Cortex of kidney (tissue), 1 donor: Measurements from ENCODE around the gene ANXA4.
"Not testable (repeated sequence)": the region's sequence is repeated elsewhere in the genome, so short reads cannot be mapped to it uniquely, and the experiment has no call there.

Experiments
- DNase-seq: peaks from one replicate; lab custom pipeline; 2025; lab: John Stamatoyannopoulos, UW

ANXA4 gene

DNA sequence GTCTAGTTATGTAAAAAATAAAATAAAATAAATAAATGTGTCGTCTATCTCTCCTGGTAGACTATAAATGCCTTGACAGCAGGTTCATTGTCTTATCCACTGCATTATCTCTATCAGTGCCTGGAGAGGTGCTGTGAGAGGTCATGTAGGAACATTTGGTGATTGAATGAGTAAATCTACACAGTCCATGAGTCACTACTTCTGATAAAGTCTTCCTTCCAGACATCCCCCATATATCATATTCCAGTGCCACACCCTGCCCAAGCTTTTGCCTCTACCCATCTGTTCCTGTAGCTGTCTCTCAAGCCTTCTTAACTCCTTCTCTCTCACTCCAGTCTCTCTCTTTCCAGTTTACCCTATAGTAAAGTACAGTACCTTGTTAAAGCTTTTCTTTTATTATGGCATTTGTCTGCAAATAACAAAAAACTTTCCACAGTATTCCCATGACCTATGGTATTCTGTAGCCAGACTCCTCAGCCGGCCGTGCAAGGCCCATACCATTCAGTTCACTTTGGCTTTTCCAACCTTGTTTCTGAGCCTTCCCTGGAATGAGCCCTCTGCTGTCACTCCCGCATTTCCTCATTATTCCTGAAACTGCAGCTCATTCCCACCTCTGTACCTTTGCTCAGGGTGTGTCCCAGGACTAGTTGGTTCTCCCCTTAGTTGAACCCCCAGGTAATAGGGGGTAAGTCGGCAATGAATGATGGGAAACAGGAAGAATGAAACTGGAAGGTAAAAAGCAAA lies 37.5 kb downstream of the ANXA4 start:
- DNase-seq, result no peak

DNA sequence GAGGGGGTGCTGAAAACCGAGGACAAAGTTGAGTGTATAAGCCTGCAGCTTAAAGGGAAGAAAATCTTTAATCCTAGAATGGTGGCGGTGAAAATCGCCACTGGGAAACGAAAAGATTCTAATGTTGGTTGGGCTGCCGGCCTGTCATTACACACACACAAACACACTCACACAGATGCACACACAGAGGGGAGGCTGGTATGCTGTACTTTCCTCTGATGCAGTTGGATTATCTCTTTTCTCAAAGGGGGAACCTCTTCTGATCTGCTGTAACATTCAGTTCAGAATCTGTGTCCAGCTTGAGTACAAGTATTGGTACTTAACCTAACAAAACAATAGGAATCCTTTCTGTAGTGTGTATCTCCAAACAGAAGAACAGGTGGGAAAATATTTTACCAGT lies 39.0 kb downstream of the ANXA4 start:
- no peak for DNase-seq

DNA sequence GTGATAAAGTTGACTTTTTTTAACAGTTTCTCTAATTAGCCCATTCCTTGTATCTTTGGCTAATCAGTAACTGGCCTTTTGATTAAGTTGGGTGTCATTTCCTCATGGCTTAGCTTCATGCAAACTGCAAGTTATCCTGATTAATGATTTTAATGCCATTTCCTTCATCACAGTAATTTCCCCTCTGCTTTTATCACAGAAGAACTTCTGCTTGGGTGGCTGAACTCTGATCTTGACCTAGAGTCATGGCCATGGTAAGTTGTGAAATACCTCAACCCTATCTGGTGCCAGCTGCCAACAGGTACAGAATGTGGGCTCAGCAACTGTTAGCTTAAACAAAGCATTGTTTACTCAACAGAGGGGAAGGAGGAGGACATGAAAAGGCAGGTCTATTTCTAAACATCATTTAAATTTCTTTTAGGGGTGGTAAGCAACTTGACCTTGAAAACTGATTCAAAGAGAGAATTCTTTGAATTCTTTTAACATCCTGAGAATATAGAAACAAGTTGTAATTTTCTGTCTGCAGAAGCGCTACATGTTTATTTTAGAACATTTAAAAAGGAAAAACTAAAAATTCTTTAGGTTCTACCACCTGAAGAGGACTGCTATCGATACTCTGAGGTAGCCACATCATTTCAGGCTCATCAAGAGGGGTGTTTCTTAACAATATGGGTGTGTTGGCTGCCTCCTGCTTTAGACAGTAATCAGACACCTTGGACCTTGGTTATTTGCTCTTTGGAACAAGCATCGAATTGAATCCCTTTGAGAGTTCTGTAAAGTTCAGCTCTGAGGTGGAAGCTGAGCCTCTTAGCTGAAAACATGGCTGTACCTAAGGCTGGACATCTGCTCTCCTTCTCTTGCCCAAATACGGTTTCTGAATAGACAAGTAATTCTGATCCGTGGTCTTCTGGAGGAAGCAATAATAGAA lies 39.7 kb downstream of the ANXA4 start:
- no peak for DNase-seq

DNA sequence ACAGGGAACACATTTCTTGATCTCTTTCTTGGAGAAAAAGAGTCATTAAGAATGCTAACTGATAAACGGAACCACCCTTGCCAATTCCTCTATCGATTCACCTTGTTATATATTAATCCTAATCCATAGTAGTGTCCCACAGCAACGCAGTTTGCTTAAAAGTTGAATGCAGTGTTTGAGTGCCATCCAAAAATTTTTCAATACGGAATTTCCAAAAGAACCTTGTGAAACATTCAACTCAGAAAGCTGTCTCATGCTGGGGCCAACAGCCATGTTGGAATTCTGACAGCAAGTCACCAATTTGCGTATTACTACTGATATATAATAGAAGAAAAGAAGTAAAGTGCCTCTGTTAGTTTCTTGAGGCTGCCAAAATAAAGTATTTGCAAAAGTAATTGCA lies 42.3 kb downstream of the ANXA4 start:
- no peak for DNase-seq

DNA sequence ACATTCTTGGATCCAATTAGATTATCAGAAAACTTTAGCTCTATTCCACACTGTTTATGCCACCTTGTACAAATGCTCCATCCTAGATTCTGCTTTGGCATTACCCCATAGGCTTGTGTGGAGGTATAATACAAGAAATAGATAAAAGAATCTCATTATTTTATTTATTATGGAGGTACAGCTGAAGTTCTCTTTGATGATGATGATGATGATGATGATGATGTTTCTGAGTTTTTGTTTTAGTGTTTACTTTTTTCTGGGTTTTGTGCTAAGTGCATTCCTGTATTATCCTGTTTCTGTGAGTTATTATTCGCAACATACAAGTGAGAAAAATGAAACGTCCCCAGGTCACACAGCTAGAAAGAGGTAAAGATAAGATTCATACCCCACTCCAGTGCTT lies 43.4 kb downstream of the ANXA4 start:
- DNase-seq, result no peak

DNA sequence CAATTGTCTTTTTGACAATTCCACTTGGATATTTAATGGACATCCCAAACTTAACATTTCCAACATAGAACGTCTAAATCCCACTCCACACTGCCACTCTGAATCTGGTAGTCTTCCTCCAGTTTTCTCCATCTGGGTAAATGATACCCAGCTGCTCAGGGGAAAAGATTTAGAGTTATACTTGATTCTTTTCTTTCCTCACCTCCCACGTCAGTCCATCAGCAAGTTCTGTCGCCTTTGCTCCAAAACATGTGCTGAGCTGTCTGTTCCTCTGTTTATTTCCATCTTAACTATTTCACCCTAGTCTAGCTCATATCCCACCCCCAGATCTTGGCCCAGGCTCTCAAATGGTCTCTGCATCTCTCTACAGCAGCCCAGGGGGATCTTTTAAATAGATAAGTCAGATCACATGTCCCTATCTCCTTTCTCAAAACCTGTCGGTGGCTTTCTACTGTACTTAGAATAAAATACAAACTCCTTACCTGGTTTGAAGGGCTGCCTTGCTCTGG lies 44.2 kb downstream of the ANXA4 start:
- DNase-seq, result no peak

DNA sequence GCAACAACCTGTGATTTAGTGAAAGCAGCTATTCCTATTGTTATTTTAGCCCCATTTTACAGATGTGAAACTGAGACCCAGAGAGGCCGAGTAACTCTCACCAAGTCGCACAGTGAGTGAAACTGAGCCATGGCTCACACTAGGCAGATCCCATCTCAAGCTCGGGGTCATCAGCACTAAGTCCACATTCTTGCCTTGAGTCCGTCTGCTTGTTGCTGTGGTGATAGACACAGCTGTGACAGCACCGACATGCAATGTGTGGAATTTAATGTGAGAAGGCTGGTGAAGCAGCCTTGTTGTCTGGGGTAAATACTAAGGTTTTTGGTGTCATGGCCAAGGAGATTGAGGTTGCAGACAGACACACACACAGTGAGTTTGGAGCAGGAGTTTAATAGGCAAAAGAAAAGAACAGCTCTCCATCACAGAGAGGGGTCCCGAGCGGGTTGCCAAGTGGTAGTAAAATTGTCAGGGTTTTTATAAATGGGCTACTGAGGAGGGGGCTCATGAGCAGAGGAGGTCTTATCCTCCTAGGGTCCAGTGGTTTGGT lies 47.3 kb downstream of the ANXA4 start:
- no peak for DNase-seq

DNA sequence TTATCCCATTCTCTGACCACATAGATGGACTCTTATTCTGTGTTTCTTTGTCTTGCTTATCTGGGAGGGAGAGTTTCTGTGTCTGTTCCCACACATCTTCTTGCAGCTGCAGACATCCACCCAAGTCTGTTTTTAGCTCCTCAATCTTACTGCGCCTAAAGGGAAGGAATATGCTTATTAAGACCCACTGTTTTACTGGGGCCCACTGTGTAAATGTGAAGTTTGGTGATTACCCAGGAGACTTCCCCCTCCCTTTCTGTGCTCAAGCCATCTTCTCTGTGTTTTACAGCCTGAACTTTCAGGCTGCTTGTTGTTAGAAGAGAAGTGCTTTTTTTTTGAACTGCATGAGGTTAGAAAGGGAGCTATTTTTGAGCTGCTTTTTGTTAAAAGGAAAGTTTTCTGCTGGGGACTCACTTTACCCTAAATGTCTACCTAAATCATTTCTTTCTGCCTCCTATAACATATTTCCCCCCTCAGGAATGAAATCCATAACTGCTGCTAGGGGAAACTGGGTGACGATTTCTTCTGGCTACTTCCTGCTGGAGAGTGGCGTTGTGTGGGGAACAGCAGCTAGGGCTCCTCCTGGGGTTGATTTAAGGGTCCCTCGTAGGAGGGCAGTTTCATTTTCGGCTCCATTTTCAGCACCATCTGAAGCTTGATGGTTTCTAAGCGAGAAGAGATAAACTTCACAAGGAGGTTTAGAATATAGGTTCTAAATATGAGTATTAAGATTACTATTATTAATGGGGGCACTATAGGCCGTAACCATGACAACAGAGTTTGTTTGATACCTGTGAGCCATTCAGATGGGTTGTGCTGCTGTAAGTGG lies 48.1 kb downstream of the ANXA4 start:
- DNase-seq, result no peak

DNA sequence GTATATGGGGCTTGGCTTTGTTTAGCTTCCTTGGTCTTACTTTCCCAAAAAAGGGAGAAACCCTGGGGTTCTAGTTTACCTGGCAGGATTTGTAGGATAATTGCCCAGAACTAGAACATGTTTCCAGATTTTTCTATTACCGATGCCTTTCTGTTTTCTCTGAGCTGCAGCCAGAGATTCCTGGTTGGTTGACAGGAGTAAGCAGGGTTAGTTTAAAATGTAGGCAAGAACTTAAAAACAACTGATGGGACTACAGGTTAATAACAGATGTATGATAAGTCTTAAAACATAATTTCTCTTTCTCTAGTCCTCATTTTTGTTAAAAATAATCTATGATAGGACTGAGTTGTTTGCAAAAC lies 48.6 kb downstream of the ANXA4 start:
- DNase-seq, result no peak

DNA sequence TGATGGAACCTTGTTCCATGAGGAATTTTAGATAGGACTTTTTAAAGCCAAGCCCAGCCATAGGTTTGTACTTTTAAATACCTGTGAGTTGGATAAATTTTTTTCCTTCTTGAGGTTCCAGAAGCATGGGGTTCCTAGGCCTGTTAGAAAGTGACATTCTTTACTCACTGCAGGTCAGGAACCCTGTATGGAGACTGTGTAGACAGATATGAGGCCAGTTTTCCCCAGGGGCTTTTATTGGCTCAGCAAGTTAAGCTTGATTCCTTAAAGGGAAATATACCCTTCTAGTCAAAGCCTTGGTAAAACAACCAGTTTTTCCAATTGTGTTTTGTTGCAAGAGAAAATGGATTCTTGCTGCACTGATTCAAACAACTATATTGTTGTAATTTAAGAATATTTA lies 49.1 kb downstream of the ANXA4 start:
- no peak for DNase-seq

DNA sequence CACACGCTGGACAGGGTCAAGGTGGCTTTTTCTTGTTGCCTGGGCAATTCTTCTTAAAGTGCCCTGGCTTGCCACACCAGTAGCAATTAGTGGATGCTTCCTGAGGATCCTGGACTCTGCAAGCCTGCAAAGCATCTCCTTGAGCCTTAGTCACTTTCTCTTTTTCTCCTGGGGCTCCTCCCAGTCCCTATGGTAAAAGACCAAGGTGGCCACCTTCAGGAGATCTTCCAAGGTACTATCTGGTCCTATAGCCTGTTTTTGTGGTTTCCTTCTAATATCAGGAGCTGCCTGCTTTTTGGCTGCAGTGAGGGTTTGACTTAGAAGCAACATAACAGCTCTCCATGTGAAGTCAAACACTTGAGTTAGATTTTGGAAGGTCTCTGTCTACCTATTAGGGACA lies 54.2 kb downstream of the ANXA4 start:
- no peak for DNase-seq

DNA sequence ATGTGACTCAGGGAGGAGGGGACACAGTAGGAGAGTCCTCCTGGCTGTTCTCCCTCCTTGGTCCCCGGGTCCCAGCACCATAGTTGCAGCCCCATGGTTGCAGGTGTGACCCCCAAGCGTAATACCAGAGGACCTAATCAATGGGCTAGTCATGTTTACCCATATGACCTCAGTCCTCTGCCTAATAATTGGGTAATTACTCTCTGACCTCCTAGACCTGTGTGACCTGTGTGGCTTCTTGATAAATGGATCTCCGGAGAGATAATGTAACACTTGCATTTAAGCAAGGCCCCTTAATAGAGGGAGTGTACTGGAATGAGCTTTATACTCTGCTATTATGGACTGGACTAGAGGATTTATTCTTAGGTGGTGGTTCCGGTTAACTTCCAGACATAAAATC lies 55.3 kb downstream of the ANXA4 start:
- no peak for DNase-seq

DNA sequence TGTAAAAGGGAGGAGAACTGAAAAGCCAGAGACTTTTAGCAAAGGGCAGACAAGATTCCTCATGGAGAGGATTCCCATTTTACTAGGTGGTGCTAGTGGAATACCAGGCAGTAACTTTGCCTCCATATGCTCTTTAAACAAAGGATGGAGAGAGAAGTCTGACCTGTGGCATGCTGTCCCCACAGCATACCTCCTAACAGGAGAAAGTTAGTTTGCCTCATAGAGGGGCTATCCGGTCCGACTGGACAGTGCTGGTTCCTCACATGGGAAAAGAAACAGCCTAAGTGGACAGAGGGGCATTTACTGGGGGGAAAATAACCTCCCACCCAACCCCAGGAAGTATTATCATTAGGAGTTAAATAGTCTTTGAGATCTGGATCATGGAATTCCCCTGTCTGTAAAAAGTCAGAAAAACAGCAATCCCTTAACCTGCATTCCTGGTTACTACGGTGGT lies 55.9 kb downstream of the ANXA4 start:
- no peak for DNase-seq

DNA sequence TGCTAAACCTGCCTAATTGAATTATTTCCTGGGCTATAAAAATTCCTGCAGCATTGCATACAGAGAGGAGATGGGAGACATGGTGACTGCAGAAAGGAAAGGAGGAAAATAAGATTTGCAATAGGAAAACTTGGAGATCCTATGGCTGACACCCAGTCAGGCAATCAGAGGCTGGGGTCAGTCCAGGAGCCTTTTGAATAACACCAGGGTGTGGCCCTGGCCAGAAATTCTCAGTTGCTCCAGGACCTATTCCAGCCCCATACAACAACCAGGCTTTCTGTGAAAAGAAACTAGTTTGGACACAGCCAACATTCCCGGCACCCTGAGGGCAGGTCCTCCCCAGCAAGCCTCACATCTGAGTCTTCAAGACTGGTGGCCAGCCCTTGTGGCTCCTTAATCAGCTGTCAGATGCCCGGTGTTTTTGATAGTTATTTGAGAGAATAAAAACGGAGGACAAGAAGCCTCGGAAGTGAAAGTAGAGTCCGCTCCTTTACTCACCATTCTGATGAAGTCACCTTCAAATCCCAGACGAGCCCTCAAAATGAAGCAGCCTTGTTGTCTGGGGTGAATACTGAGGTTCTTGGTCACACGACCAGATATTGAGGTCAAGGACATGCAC lies 56.5 kb downstream of the ANXA4 start:
- no peak for DNase-seq

DNA sequence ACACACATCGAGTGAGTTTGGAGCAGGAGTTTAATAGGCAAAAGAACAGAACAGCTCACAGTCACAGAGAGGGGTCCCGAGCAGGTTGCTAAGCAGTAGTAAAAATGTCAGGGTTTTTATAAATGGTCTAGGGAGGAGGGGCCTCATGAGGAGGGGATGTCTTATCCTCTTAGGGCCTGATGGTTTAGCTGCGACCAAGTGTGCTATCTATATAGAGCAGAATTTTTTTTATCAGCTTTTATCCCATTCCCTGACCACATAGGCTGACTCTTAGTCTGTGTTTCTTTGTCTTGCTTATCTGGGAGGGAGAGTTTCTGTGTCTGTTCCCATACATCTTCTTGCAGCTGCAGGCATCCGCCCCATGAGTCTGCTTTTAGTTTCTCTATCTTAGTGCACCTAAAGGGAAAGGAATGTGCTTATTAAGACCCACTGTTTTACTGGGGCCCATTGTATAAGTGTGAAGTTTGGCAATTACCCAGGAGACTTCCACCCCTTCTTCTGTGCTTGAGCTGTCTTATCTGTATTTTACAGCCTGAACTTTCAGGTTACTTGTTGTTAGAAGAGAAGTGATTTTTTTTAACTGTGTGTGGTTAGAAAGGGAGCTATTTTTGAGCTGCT lies 57.1 kb downstream of the ANXA4 start:
- DNase-seq, result no peak

DNA sequence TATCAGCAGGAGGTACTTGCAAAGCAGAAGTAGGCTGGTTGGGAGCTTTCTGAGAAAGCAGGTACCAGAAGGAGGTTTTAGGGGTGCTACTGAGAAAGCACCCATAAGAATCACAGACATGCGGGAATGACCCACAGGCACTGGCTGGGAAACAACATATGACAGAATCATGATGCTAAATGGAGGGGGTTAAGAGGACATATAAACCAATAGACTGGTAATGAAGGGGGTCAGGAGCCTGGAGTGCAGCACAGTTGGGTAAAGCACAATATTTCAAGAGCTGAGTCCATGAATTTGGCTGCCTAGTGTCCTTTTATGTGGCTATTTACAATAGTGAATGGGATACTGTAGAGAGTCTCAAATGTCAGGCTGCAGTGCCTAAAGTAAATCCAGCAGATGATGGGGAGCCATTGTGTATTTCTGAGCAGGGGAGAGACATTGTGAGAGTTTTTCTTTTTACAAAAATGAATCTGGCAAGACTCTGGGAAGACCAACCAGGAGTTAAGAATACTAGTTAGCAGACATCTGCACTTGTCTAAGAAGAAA lies 59.9 kb downstream of the ANXA4 start:
- no peak for DNase-seq

DNA sequence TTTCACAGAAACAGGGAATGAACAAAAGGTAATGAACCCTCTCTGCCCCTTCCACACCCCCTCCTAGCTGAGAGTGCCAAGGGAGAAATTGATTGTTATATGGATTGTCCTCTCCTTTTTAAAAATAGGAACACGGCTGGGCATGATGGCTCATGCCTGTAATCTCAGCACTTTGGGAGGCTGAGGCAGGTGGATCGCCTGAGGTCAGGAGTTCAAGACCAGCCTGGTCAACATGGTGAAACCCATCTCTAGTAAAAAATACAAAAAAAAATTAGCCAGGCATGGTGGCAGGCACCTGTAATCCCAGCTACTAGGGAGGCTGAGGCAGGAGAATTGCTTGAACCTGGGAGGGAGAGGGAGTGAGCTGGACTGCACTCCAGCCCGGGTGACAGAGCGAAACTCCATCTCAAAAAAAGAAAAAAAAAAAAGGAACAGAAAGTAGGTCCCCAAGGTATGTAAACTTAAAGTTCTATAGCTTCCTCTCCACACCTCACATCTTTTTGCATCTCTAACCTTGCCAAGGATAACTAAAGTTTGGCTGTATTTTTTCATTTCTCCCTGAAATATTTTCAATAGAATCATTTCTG lies 60.9 kb downstream of the ANXA4 start:
- DNase-seq, result not testable (repeated sequence)

DNA sequence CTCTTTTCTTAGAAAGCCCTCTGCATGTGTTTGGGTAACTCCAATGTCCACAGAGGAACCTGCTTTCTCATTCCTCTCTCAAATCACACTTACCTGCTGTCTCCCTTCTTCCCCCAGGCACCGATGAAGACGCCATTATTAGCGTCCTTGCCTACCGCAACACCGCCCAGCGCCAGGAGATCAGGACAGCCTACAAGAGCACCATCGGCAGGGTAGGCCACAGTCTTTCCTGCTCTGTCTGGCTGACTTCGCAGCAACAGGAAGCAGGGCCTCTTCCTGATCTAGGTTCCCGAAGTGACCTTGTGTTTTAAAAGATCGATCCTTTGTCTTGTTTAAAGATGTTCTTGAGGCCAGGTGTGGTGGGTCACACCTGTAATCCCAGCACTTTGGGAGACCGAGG lies 62.5 kb downstream of the ANXA4 start:
- DNase-seq, result no peak

DNA sequence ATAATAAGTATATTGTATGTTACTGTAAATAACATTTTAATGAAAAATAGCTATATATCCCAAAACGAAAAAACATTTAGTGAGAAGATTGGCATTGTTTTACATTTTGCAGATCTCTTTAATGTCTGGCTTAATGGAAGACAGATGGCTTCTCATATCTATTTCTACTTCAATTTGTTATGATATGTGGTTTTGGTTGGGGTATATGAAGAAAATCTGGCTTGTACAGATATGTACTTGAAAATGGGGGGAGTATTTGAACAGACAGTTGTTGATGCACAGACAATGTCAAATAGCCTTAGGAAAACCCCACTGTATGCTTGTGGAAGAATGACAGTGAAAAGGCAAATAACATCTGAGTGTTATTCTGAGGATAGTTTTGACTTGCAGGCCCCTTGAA lies 64.0 kb downstream of the ANXA4 start:
- DNase-seq, result no peak

DNA sequence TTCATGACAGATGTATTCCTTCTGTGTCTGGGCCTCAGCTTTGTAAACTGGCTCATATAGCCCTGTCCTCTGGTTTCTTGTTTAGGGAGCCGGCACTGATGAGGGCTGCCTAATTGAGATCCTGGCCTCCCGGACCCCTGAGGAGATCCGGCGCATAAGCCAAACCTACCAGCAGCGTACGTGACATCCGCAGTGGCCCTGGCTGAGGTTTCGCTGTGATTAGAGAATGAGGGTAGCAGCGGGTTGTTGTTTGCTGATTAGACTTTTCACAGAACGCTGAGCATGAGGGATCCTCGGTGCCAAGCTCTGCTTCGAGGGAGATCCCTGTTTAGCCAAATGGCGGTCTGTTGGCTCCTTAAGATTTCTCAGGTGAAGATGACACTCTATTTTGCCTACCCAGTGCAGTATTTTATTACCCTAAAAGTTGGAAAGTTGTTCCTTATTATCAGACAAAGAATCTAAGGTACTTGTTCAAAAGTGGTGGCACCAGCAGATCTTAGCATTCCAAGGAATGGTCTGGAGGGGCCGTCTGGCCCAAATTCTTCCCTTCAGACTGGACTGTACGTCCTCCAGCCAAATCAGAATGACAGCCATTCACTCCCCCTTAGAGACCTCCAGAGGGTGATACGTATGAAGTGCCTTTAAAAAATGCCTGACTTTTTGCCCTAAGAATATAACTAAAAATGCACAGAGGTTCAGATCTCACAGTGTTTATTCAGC lies 66.0 kb downstream of the ANXA4 start:
- DNase-seq, result no peak
